GM21381 (cell line): ENCODE data around the gene OTOG.

Source experiments
- ATAC-seq: cut with Tn5 transposase; IDR thresholded peaks from one replicate; pipeline ENCODE4 v1.9.1; 2021; ENCODE audit warnings: mild to moderate bottlenecking, moderate library complexity; ENCODE audit not compliant: unreplicated experiment

The OTOG gene

DNA sequence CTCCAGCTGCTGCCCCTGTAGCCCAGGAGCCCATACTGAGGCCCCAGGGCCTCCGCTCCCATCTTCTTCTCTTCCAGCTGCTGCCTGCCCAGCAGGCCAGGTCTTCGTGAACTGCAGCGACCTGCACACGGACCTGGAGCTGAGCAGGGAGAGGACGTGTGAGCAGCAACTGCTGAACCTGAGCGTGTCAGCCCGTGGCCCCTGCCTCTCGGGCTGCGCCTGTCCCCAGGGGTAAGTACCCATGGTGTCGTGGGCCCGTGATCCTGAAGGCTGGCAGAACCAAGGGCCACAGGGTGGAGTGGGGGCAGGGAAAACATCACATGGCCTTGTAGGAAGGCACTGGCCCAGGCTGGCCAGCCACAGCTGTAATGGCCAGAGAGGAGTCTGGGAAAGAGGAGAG lies 31.2 kb downstream of the OTOG start:
- ATAC-seq, result no peak

- no peak for ATAC-seq
Measured at GRCh38 chr11:17578958-17579357, 31.9 kb downstream of the OTOG start.

DNA sequence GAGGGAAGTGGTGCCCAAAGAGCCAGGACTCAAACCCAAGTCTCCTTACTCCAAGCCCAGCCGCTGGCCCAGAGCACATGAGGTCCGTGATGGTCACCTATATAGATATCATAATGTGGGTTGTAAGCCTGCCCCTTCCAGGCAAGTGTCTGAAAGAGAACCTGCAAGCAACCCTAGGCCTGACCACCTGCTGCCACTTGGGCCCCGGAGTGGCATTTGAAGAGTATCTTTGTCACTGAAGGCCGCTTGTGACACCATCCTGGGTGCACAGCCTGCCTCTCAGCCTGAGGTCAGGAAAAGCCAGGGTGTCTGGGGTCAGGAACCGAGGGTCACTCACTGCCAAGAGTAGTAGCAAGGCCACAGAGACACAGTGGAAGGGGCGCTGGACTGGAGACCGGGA lies 32.4 kb downstream of the OTOG start:
- ATAC-seq, result no peak

- ATAC-seq, result no peak
Measured at GRCh38 chr11:17580271-17580670, 33.2 kb downstream of the OTOG start.

- no peak for ATAC-seq
Measured at GRCh38 chr11:17581036-17581731, 34.1 kb downstream of the OTOG start.

- no peak for ATAC-seq
Measured at GRCh38 chr11:17581732-17582053, 34.6 kb downstream of the OTOG start.

GRCh38 chr11:17585911-17586695 lies 39.0 kb downstream of the OTOG start:
- ATAC-seq, result no peak

DNA sequence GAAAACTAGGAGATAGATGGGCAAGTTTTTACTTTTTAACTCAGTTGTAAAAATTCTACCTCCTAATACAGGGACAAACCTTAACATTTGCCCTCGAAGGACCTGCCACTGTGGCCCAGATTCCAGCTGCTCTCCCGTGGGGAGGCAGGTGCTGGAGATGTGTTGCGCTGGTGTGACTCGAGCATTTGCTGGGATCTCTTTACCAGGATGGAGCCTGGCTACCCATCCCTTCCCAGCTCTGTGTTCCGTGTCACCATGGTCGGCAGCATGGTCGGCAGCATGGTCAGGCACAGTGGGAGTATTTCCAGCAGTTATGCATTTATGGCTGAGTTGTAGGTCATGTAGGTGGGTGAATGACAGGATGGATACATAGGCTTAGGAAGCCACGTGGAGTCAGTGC lies 41.1 kb downstream of the OTOG start:
- no peak for ATAC-seq

DNA sequence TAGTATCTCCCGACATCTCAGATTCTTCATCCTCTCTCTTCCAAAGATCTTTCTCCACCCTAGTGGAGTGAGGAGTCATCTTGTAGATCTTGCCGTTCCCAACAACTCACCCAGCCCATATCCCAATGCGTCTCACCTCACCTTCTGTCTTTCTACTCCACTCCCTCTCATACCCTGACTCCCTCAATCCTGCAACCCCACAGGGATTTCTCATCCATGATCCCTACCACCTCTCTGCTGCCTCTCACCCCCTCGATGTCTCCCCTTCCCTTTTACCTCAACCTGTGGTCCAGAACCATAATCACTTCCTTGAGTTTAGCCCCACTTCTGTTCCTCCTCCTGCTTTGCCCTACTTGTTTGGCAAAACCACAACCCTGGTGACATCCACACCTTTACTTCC lies 41.7 kb downstream of the OTOG start:
- ATAC-seq, result no peak

DNA sequence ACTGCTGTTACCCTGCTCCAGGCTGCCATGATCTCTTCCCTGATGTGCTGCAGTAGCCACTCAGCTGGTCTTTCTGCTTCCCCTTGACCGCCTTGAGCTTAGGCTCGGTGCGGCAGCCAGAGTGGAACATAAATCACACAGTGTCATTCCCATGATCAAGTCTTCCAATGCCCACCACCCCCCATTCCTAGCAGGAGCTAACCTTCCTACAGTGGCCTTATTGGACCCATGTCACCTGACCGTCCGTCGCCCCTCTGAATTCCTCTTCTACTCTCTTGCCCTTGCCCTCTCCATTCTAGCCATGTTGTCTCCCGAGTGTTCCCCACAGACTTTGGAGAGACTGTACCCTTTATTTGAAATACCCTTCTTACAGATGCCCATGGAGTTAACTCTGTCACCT lies 43.4 kb downstream of the OTOG start:
- ATAC-seq, result no peak

DNA sequence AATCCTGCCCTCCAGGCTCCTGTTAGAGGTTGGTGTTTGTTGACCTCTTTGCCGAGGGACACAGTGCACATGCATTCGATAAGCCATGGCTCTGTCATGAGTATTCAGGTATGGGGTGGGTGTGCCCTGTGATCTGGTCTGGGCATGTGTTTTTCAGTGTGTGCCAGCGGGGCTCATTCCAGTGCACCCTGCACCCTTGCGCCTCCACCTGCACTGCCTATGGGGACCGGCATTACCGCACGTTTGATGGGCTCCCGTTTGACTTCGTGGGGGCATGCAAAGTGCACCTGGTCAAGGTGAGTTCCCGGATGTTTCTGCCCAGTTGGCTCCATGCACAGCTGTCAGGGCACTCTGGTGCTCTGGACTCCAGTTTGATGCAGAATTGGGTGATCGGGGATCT lies 44.2 kb downstream of the OTOG start:
- ATAC-seq, result no peak

- no peak for ATAC-seq
Measured at GRCh38 chr11:17593466-17594245, 46.6 kb downstream of the OTOG start.

DNA sequence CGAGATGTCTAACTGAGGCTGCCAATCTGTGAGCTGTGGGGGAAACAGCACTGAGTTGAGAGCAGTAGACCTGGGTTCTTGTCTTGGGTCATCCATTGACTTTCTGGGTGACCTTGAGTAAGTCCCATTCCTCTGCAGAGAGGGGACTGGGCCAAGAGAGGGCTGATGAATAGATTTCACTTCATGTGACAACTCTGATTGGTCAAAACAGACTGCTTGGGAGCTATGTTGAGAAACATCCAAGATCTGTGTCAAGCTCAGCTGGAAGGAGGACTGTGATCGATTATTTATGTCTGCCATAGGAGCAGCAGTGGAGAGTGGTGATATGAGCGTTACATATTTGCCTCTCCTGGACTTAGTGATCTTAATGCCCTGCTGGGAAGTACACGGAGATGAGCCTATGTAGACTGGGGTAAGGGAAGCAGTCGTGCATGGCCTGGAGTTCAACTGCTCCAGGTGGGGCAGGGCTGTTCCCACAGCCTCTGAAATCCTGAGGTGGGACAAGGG lies 47.7 kb downstream of the OTOG start:
- no peak for ATAC-seq

GRCh38 chr11:17595526-17596309 lies 48.7 kb downstream of the OTOG start:
- no peak for ATAC-seq

DNA sequence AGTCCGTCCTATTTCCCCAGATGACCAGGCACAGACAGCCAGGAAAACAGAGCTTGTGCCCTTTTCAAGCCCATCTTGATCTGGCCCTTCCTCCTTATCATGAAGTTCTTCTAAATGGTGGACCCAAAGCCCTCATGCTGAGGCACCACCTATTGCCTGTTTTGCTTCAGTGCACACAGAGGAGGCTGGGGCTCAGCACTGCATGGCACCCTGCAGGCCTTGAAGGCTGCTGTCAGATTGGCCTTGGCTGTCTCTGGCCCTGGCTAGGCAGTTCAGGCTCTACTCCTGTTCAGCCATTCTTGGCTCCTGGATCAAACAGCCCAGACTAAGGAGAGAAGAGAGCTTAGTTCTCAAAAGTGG lies 49.2 kb downstream of the OTOG start:
- no peak for ATAC-seq

GRCh38 chr11:17596711-17597110 lies 49.7 kb downstream of the OTOG start:
- ATAC-seq, result no peak

DNA sequence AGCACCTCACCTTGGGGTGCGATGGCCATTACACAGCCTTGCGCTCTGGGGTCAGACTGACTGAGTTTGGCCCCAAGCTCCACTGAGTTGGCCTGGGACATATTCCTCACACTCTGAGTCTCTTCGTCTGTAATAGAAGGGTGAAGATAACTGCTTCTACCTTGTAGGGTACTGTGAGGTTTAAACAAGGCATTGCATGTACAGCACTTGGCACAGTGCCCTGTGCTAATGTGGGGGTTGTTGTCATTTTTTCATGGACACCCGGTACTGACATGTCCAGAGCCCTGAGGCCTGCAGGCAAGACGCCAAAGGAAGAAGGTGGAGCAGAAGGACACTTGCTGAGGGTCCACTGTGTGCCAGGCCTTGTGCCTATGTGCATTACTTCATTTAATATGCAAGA lies 50.7 kb downstream of the OTOG start:
- no peak for ATAC-seq

DNA sequence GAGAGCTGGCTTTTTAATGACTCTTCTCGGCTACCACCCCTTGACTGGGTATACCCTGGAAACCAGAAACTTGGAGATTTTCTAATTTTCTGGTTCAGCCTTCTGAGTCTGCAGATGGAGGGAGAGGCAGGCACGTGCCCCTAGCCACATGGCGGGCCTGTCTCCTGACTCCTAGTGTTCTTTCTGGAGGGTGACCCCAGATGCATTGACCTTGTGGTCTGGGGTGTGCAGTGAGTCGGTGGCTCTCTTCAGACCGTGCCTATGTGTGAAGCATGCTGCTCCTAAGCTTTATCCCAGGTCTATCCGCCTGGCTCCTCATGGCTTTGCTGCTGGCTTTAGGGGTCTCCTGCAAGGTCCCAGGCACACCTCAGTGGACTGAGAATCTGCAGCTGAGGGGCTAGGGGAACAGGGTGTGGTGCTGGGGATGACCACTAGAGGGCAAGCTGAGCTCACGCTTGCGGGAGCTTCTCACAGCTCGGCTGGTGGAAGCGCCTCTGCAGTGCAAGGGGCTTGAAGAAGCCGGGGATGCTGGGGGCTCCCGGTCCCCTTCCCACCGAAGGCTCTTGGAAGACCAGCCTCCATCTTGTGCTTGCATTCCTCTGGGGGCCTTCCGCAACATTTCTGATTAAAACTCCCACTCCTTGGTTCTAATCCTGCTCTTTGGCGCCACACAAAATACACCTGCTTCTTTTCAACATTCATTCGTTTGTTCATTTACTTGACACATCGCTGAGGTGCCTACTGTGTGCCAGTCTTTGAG lies 51.8 kb downstream of the OTOG start:
- peak; percentile 86 for ATAC-seq

DNA sequence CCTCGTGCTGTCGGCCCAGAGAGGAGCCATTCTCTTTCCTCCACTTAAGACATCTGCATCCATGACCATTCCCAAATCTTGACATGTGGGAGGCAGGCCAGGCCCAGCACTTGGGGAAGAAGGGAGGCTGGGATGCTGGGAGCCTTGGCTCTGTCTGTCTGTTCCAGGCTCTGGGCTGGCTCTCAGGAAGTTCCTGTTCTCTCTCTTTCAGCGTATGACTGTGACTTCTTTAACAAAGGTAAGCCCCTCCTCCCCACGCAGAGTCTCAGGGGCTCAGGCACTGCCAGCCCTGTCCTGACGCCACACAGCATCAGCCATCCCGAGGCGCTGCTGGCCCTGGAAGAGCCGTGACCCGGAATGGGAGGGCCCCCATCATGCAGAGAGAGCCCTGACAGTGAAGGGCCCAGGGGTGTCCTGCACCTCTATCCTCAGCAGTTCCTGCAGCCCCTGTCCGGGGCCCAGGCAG lies 52.4 kb downstream of the OTOG start:
- ATAC-seq, result no peak
